GM13977 (cell line): ENCODE measurements around the gene KDM4F.

Source experiments
- DNase-seq: peaks from one replicate; pipeline ENCODE4 v3.0.0; 2012; ENCODE audit warnings: low spot score
- CTCF ChIP-seq: IDR thresholded peaks from 2 replicates; pipeline ENCODE4 v1.5.1; 2012; ENCODE audit warnings: mild to moderate bottlenecking, control low read depth; ENCODE audit not compliant: insufficient read depth; ENCODE audit errors: extremely low read depth, missing control alignments
- in situ Hi-C: fragments of 300-500 bp; cut with MboI; formaldehyde crosslinking; loops from one replicate; pipeline ENCODE4 v1.12.0; 2022; ENCODE audit warnings: low sequenced_read_pairs, low pct_unique_long_range_greater_than_20kb, mixed read lengths, inconsistent platforms; ENCODE audit not compliant: unreplicated experiment

KDM4F gene

DNA sequence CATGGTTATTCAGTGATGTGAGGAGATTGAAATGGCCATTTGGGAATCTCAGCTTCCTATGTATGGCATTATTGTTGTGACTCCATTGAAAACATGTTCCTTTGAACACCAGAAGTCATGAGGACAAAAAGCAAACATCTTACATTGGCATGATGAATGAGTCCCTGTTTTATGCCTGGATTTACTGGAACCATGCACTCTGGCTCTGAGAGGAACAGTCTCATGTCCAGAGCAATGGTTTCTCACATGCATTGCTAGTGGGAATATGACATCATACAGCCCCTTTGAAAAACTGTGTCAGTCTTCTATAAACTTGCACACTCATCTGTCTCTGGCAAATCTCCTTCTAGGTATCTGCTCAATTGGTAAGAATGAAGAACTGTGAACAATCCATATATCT lies 3.4 kb upstream of the KDM4F start:
- no peak for DNase-seq
- in situ Hi-C loops, result no loop called here
- TF ChIP-seq CTCF, result no peak

GRCh38 chr11:95050595-95051202 lies 1.5 kb downstream of the KDM4F start:
- DNase-seq, result no peak
- in situ Hi-C loops, result no loop called here
- TF ChIP-seq CTCF, result no peak

GRCh38 chr11:95054356-95054755 lies 5.1 kb downstream of the KDM4F start:
- in situ Hi-C loops, result no loop called here

DNA sequence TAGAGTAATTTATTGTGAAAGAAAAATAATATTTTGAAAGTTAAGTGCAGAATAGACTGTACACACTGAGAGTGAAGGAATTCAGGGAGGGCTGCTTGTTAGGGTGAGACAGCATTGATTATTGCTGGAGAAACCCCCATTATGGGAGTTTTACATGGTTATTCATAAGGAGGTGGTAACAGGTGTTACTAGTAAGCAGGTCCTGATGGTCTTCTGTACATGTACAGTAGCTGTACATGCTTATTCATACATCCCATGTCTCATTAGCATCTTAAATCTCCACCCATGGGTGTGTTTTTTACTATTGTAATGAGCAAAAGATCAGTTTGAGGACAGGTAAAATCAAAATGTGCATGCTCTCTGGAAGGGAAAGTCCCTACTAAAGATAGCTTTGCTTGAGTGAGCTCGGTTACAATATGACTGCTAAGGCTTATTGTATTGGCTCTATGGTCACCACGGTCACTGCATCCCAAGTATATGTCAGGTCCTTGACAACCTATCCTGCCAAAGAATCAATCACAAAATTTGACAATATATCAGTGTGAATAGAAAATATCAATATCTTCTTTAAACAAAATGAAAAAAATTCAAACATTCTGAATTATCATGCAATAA lies 6.2 kb downstream of the KDM4F start:
- TF ChIP-seq CTCF, result no peak
- in situ Hi-C loops, result no loop called here
- peak; percentile 53 for DNase-seq

More at GRCh38 chr11:95054356-95054755, 5.1 kb downstream of the KDM4F start:
- DNase-seq, result no peak
- no peak for TF ChIP-seq CTCF

- no peak for TF ChIP-seq CTCF
- no peak for DNase-seq
- in situ Hi-C loops, result no loop called here
Measured at GRCh38 chr11:95057959-95058358, 8.7 kb downstream of the KDM4F start.

GRCh38 chr11:95058621-95059020 lies 9.4 kb downstream of the KDM4F start:
- no peak for DNase-seq
- in situ Hi-C loops, result no loop called here
- no peak for TF ChIP-seq CTCF
